RWPE2 (cell line): ENCODE data around the gene KAZN.

Experiments
- ATAC-seq: fragments of 200-7000 bp; cut with Tn5 transposase; 3 replicates; pipeline ENCODE4 v1.9.1; 2021; ENCODE audit warnings: low read depth
- DNase-seq: peaks from one replicate; pipeline ENCODE4 v3.0.0-alpha.2; 2020; ENCODE audit warnings: low spot score
- H3K27ac ChIP-seq: fragments of 450-650 bp; 2 replicates; pipeline ENCODE4 v1.5.1; 2017; ENCODE audit warnings: mild to moderate bottlenecking; ENCODE audit not compliant: poor library complexity, severe bottlenecking
- H3K27me3 ChIP-seq: fragments of 250-450 bp; sonication (Bioruptor Pico); 2 replicates; pipeline ENCODE4 v1.5.1; 2021; ENCODE audit warnings: mild to moderate bottlenecking, moderate library complexity; ENCODE audit not compliant: insufficient read depth, poor library complexity, severe bottlenecking
- H3K36me3 ChIP-seq: fragments of 250-450 bp; sonication (Bioruptor Pico); 2 replicates; pipeline ENCODE4 v1.5.1; 2020; ENCODE audit warnings: low read depth, mild to moderate bottlenecking, moderate library complexity
- H3K4me1 ChIP-seq: fragments of 250-450 bp; sonication (Bioruptor Pico); 2 replicates; pipeline ENCODE4 v1.5.1; 2021; ENCODE audit warnings: mild to moderate bottlenecking, moderate library complexity; ENCODE audit not compliant: insufficient read depth, poor library complexity, severe bottlenecking
- H3K4me3 ChIP-seq: fragments of 250-450 bp; sonication (Bioruptor Pico); 2 replicates; pipeline ENCODE4 v1.5.1; 2021; ENCODE audit warnings: mild to moderate bottlenecking, moderate library complexity; ENCODE audit not compliant: severe bottlenecking
- H3K9me3 ChIP-seq: fragments of 250-450 bp; sonication (Bioruptor Pico); 2 replicates; pipeline ENCODE4 v1.5.1; 2021; ENCODE audit warnings: mild to moderate bottlenecking, moderate library complexity; ENCODE audit not compliant: severe bottlenecking
- CTCF ChIP-seq: fragments of 450-650 bp; IDR thresholded peaks from one replicate; pipeline ENCODE4 v1.5.1; 2017; ENCODE audit warnings: mild to moderate bottlenecking, moderate library complexity; ENCODE audit not compliant: poor library complexity, severe bottlenecking

The KAZN gene

GRCh38 chr1:14842361-14842760, 243.9 kb downstream of the KAZN start:
- H3K9me3 ChIP-seq: peaks cover 4% of the 10 kb centered on the region
- no peak for TF ChIP-seq CTCF
- no peaks in the 10 kb centered on the region for H3K4me1 ChIP-seq
- no peaks in the 10 kb centered on the region for H3K36me3 ChIP-seq
- DNase-seq (no peak), ATAC-seq (no peak)
- no peak overlapping the region for H3K27ac ChIP-seq
- no peaks in the 10 kb centered on the region for H3K27me3 ChIP-seq
- no peak overlapping the region for H3K4me3 ChIP-seq

GRCh38 chr1:14842891-14843290, 244.4 kb downstream of the KAZN start:
- Histone ChIP-seq H3K4me1 (no peaks in the 10 kb centered on the region), H3K9me3 (peaks cover 4% of the 10 kb centered on the region), H3K4me3 (no peak overlapping the region), H3K36me3 (no peaks in the 10 kb centered on the region), H3K27me3 (no peaks in the 10 kb centered on the region), H3K27ac (no peak overlapping the region)
- ATAC-seq (no peak), DNase-seq (no peak)
- no peak for TF ChIP-seq CTCF

- no peak overlapping the region for H3K4me3 ChIP-seq
- peaks cover 4% of the 10 kb centered on the region for H3K9me3 ChIP-seq
- TF ChIP-seq CTCF: no peak
- no peak for ATAC-seq
- no peaks in the 10 kb centered on the region for H3K27me3 ChIP-seq
- H3K36me3 ChIP-seq: no peaks in the 10 kb centered on the region
- no peak for DNase-seq
- H3K4me1 ChIP-seq: no peaks in the 10 kb centered on the region
- H3K27ac ChIP-seq: no peak overlapping the region
Measured at GRCh38 chr1:14843525-14843924, 245.0 kb downstream of the KAZN start.

- Histone ChIP-seq H3K4me1 (no peaks in the 10 kb centered on the region), H3K27ac (no peak overlapping the region), H3K36me3 (no peaks in the 10 kb centered on the region), H3K27me3 (no peaks in the 10 kb centered on the region), H3K4me3 (no peak overlapping the region), H3K9me3 (peaks cover 4% of the 10 kb centered on the region)
- no peak for TF ChIP-seq CTCF
- no peak for DNase-seq
- ATAC-seq: no peak
Measured at GRCh38 chr1:14844356-14844755, 245.9 kb downstream of the KAZN start.

DNA sequence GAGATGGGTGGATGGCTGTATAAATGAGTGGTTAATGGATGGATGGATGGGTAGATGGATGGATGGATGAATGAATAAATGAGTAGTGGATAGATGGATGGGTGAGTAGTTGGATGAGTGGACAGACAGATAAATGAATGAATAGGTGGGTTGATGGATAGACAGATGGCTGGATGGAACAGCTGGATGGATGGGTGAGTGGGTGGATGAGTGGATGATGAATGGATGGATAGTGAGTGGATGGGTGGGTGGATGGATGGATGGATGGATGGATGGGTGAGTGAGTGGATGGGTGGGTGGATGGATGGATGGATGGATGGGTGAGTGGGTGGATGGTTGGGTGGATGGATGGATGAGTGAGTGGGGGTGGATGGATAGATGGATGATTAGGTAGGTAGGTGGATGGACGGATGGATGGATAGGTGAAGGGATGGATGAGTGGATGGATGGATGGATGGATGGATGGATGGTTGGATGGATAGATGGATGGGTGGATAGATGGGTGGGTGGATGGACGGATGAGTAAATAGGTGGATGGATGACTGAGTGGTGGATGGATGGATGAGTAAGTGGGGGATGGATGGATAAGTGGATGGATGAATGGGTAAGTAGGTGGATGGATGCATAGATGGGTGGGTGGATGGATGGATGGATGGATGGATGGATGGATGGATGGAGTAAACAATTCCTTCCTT, 246.6 kb downstream of the KAZN start:
- no peak for TF ChIP-seq CTCF
- Histone ChIP-seq H3K36me3 (no peaks in the 10 kb centered on the region), H3K4me3 (no peak overlapping the region), H3K9me3 (peaks cover 4% of the 10 kb centered on the region), H3K27me3 (no peaks in the 10 kb centered on the region), H3K4me1 (no peaks in the 10 kb centered on the region), H3K27ac (no peak overlapping the region)
- DNase-seq (no peak), ATAC-seq (no peak)
